CD4-positive, alpha-beta memory T cell (primary cell): ENCODE data around the gene ELP5. TPM values are rescaled to one million over a fixed set of nuclear protein-coding genes. Genes with fewer than 3 reads are reported as not detected.
A peak's percentile ranks its signal among the peaks of the same experiment; 100 is the strongest.

Experiments used
- CTCF ChIA-PET: fragments of 350-600 bp; sonication (Branson Sonifier 250); formaldehyde crosslinking; loops from one replicate; lab custom pipeline; 2021; ENCODE audit warnings: inconsistent platforms; ENCODE audit not compliant: partially characterized antibody; lab: Charles Lee
- POLR2A ChIA-PET: fragments of 350-600 bp; sonication (Branson Sonifier 250); formaldehyde crosslinking; loops from one replicate; lab custom pipeline; 2021; ENCODE audit not compliant: partially characterized antibody; lab: Charles Lee
- DNase-seq, 5 donors: peaks; one replicate each; pipeline versions ENCODE4 v3.0.0 to v3.0.0-alpha.2; 2020 to 2022; ENCODE audit warnings: mixed read lengths in 1 of 5
- H3K27ac ChIP-seq: one replicate; pipeline ENCODE4 v1.7.0; 2013; ENCODE audit warnings: low read depth, low read length
- H3K27me3 ChIP-seq: 2 replicates; pipeline ENCODE4 v1.7.0; 2013; ENCODE audit warnings: mild to moderate bottlenecking, low read length, moderate library complexity; ENCODE audit not compliant: insufficient read depth
- H3K36me3 ChIP-seq: 2 replicates; pipeline ENCODE4 v1.7.0; 2013; ENCODE audit warnings: mild to moderate bottlenecking, low read length, moderate library complexity; ENCODE audit not compliant: insufficient read depth
- H3K4me1 ChIP-seq: 2 replicates; pipeline ENCODE4 v1.7.0; 2013; ENCODE audit warnings: mild to moderate bottlenecking, low read length, moderate library complexity; ENCODE audit not compliant: insufficient read depth
- H3K4me3 ChIP-seq, 2 donors: one replicate each; pipeline ENCODE4 v1.7.0; 2013; ENCODE audit warnings: low read length in 2 of 2, mild to moderate bottlenecking in 1 of 2
- H3K9me3 ChIP-seq, 2 donors: one replicate each; pipeline ENCODE4 v1.7.0; 2013; ENCODE audit warnings: low read length in 2 of 2, control low read depth in 1 of 2; ENCODE audit not compliant: control insufficient read depth in 1 of 2
- H3K27ac Mint-ChIP-seq, 7 donors: one replicate each; pipeline ENCODE4 v1.8.0; 2020 to 2021; ENCODE audit warnings: mixed read lengths in 7 of 7, mild to moderate bottlenecking in 6 of 7, inconsistent platforms in 3 of 7, moderate library complexity in 3 of 7
- H3K27me3 Mint-ChIP-seq, 2 donors: one replicate each; pipeline ENCODE4 v1.8.0; 2020 to 2021; ENCODE audit warnings: mixed read lengths in 2 of 2
- H3K36me3 Mint-ChIP-seq, 2 donors: one replicate each; pipeline ENCODE4 v1.8.0; 2020 to 2021; ENCODE audit warnings: mixed read lengths in 2 of 2, inconsistent platforms in 1 of 2, mild to moderate bottlenecking in 1 of 2
- H3K4me1 Mint-ChIP-seq, 4 donors: one replicate each; pipeline ENCODE4 v1.8.0; 2020 to 2021; ENCODE audit warnings: mixed read lengths in 4 of 4, mild to moderate bottlenecking in 1 of 4
- H3K4me3 Mint-ChIP-seq, 8 donors: one replicate each; pipeline ENCODE4 v1.8.0; 2020 to 2021; ENCODE audit warnings: mixed read lengths in 8 of 8, mild to moderate bottlenecking in 7 of 8, moderate library complexity in 6 of 8, inconsistent platforms in 3 of 8
- H3K9me3 Mint-ChIP-seq, 8 donors: one replicate each; pipeline ENCODE4 v1.8.0; 2020 to 2021; ENCODE audit warnings: mixed read lengths in 8 of 8, mild to moderate bottlenecking in 5 of 8, inconsistent platforms in 3 of 8, moderate library complexity in 1 of 8
- intact Hi-C: fragments of 100-400 bp; cut with micrococcal nuclease; formaldehyde crosslinking; loops from one replicate; pipeline ENCODE4 v1.15.1; 2023
- polyA plus RNA-seq, 2 donors: library from polyadenylated mRNA; unstranded; fragments of 300-500 nt; fragmentation: Illumina TruSeq; gene quantifications; one replicate each; pipeline ENCODE4 v1.2.3, GENCODE V29; 2021
- total RNA-seq, 2 experiments: library from RNA; stranded (reverse); gene quantifications; one replicate each; pipeline ENCODE4 v1.2.3, GENCODE V29; 2021

Gene ELP5
- total and polyA plus RNA-seq, 4 experiments from 2014 or later = 29.8 to 71.3 (median 49.4) TPM

- no peak for DNase-seq
- peaks cover 26% of the 10 kb centered on the region for H3K4me1 ChIP-seq
- Mint-ChIP-seq H3K4me3 (peak overlapping the region in 5 of 8 donors; percentile 16 to 76 (median 64)), H3K4me1 (peaks cover 7 to 31% (median 18%) of the 10 kb centered on the region in 4 donors), H3K27me3 (peaks cover 2 to 19% of the 10 kb centered on the region in 2 donors), H3K9me3 (no peaks in the 10 kb centered on the region), H3K27ac (peak overlapping the region in 2 of 7 donors; percentile 13 to 41), H3K36me3 (no peaks in the 10 kb centered on the region)
- H3K27ac ChIP-seq = no peak overlapping the region
- no peaks in the 10 kb centered on the region for H3K9me3 ChIP-seq
- CTCF ChIA-PET = interaction anchor here (1.1 to 1.8 kb wide), 2 partner anchors 72 to 247 kb away, joined by 6 read pairs; no protein-coding TSS in a partner anchor
- H3K4me3 ChIP-seq = no peak overlapping the region
- no peaks in the 10 kb centered on the region for H3K27me3 ChIP-seq
- POLR2A ChIA-PET = interaction anchor here (0.6 to 2.1 kb wide), 2 partner anchors 22 to 321 kb away, joined by 4 to 6 read pairs; partner anchors contain the start of genes FXR2 and GPS2
- no peaks in the 10 kb centered on the region for H3K36me3 ChIP-seq
- intact Hi-C loops = loop anchor here (10.0 kb wide), 1 partner anchor 158 kb away; no protein-coding TSS in a partner anchor
Observed at GRCh38 chr17:7293159-7293558, 41.1 kb downstream of the ELP5 start.

DNA sequence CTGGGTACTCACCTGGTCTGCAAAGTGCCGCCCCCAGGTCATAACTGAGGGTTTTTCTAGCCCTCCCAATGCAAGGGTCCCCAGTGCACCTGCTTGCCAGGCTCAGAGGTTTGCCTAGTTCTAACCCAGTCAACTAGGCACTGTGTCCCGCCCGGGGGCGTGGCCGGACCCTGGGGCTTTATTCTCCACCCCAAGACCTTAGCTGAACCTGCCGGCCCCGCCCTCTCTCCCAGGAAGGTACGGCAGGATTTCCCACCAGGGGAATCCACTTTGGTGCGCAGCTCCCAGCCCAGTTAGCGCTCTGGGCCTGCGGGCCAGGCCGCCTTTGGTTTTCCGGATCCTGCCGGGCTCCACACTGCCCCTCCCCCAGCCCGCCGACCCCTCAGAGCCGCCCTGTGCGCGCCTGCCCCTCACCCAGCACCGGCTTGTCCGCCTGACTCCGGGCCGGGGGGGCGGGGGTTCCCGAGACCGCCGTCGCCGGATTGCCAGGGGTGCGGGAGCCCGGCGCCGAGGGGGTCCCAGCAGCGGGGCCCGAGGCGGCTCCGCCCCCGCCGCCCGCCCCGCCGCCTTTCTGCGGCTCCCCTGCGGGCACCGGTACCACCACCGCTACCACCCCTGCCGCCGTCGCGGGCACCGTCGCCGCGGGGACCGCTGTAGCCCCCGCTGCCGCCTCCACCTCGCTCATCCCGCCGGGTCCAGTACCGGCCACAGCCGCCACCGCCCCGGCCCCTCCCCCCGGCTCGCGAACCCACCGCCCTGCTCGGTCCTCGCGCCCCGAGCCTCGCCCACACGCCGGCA lies 42.0 kb downstream of the ELP5 start:
- H3K27ac Mint-ChIP-seq = peak overlapping the region in 4 of 7 donors; percentile 24 to 77 (median 56)
- H3K36me3 ChIP-seq = no peaks in the 10 kb centered on the region
- CTCF ChIA-PET = interaction anchor here (1.1 to 1.8 kb wide), 2 partner anchors 73 to 248 kb away, joined by 6 read pairs; no protein-coding TSS in a partner anchor
- H3K27ac ChIP-seq = no peak overlapping the region
- POLR2A ChIA-PET = interaction anchor here (0.6 to 2.1 kb wide), 2 partner anchors 21 to 321 kb away, joined by 4 to 6 read pairs; partner anchors contain the start of genes FXR2 and GPS2
- no peaks in the 10 kb centered on the region for H3K9me3 ChIP-seq
- peak overlapping the region; percentile 21 to 76 (median 64) for H3K4me3 Mint-ChIP-seq
- no peaks in the 10 kb centered on the region for H3K36me3 Mint-ChIP-seq
- peak in 3 of 5 donors; percentile 13 to 50 (median 15) for DNase-seq
- no peak overlapping the region for H3K4me3 ChIP-seq
- peaks cover 7 to 31% (median 18%) of the 10 kb centered on the region in 4 donors for H3K4me1 Mint-ChIP-seq
- intact Hi-C loops = loop anchor here (10.0 kb wide), 1 partner anchor 159 kb away; no protein-coding TSS in a partner anchor
- peaks cover 26% of the 10 kb centered on the region for H3K4me1 ChIP-seq
- H3K9me3 Mint-ChIP-seq = no peaks in the 10 kb centered on the region
- no peaks in the 10 kb centered on the region for H3K27me3 ChIP-seq
- H3K27me3 Mint-ChIP-seq = peaks cover 2 to 19% of the 10 kb centered on the region in 2 donors

DNA sequence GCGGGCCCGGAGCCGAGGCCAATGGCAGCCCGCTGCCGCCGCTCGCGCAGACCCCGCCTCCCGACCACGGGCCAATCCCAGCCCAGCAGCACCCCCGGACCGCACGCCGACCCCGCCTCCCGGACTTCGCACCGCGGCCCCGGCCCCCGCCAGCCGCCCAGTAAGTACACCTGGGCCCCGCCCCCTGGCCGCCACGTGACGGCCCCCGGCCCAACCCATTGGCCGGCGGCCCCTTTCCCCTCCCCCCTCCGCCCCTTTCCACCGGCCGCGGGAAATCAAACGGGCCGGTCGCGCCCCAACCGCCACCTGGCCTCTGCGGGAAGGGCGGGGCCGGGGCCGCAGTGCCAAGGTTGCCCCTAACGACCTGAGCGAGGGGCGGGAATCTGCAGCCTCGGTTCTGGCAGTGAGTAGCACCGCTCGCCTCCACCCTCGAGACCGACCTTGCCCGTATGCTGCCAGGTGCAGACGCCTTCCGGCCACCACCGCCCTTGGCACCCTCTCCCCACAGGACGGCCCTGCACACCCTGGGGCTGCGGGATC lies 42.7 kb downstream of the ELP5 start, which contains the start of gene YBX2:
Gene YBX2, minus strand, starts transcription at position 26 of the 540 bp plus-strand sequence. CDS start 139 bp downstream, outside the sequence.
- Mint-ChIP-seq H3K27me3 (peaks cover 2 to 19% of the 10 kb centered on the region in 2 donors), H3K9me3 (no peaks in the 10 kb centered on the region), H3K4me1 (peaks cover 7 to 31% (median 18%) of the 10 kb centered on the region in 4 donors), H3K36me3 (no peaks in the 10 kb centered on the region), H3K4me3 (peak within 1 kb of the TSS; percentile 74 to 96 (median 81)), H3K27ac (peak within 1 kb of the TSS in 6 of 7 donors; percentile 24 to 91 (median 74))
- POLR2A ChIA-PET = no interaction called here
- no peaks in the 10 kb centered on the region for H3K9me3 ChIP-seq
- H3K4me3 ChIP-seq = peak within 1 kb of the TSS in 1 of 2 donors; percentile 41
- no peak within 1 kb of the TSS for H3K27ac ChIP-seq
- CTCF ChIA-PET = no interaction called here
- intact Hi-C loops = loop anchor here (10.0 kb wide), 1 partner anchor 160 kb away; no protein-coding TSS in a partner anchor
- peak; percentile 53 to 78 (median 63) for DNase-seq
- H3K27me3 ChIP-seq = no peaks in the 10 kb centered on the region
- peaks cover 26% of the 10 kb centered on the region for H3K4me1 ChIP-seq
- H3K36me3 ChIP-seq = no peaks in the 10 kb centered on the region

DNA sequence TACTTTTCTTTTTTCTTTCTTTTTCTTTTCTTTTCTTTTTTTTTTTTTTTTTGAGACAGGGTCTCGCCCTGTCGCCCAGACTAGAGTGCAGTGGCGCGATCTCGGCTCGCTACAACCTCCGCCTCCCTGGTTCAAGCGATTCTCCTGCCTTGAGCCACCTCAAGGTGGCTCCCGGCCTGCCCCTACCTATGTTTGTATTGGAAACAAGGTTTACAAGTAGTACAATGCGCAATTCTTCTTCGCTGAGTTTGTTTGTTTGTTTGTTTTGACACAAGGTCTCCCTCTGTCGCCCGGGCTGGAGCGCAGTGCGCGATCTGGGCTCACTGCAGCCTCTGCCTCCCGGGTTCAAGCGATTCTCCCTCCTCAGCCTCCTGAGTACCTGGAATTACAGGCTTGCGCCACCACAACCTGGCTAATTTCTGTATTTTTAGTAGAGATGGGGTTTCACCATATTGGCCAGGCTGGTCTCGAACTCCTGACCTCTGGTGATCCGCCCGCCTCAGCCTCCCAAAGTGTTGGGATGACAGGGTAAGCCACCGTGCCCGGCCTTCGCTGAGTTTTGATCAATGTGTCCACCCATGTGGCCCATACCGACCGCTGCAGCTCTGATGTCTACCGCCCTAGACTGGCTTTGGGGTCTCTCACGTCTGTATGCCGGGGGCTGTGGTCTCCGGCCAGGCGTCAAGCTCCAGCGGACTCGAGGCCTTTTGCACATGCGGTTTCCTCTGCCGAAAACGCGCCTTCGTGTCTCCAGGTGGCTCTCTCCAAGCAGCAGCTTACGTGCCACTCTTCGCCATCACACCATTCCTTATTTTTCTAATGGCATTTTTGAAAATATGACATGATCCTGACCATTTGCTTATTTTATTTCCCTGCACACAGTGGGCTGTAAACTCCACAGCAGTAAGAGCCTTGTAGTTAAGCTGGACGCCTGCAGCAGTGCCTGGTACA lies 43.5 kb downstream of the ELP5 start:
- H3K27me3 Mint-ChIP-seq = peaks cover 2 to 19% of the 10 kb centered on the region in 2 donors
- H3K27ac Mint-ChIP-seq = peak overlapping the region in 5 of 7 donors; percentile 8 to 91 (median 52)
- Histone ChIP-seq H3K4me3 (peak overlapping the region in 1 of 2 donors; percentile 41), H3K27ac (no peak overlapping the region), H3K4me1 (peaks cover 26% of the 10 kb centered on the region), H3K36me3 (no peaks in the 10 kb centered on the region), H3K9me3 (no peaks in the 10 kb centered on the region), H3K27me3 (no peaks in the 10 kb centered on the region)
- DNase-seq = peak in 1 of 5 donors; percentile 7
- H3K9me3 Mint-ChIP-seq = no peaks in the 10 kb centered on the region
- peak overlapping the region; percentile 71 to 96 (median 81) for H3K4me3 Mint-ChIP-seq
- ChIA-PET CTCF (interaction anchor here (0.8 to 4.4 kb wide), 27 partner anchors 9 to 251 kb away, joined by 3 to 79 read pairs (median 5); partner anchors contain the start of genes ACADVL, ACAP1, DLG4 and KCTD11), POLR2A (interaction anchor here (0.6 to 2.3 kb wide), 10 partner anchors 9 to 279 kb away, joined by 3 to 30 read pairs (median 5); partner anchors contain the start of genes ACADVL, DLG4, GABARAP and PHF23)
- no peaks in the 10 kb centered on the region for H3K36me3 Mint-ChIP-seq
- H3K4me1 Mint-ChIP-seq = peaks cover 7 to 31% (median 18%) of the 10 kb centered on the region in 4 donors
- intact Hi-C loops = loop anchor here (1.0 to 10.0 kb wide), 5 partner anchors 11 to 250 kb away; no protein-coding TSS in a partner anchor

DNA sequence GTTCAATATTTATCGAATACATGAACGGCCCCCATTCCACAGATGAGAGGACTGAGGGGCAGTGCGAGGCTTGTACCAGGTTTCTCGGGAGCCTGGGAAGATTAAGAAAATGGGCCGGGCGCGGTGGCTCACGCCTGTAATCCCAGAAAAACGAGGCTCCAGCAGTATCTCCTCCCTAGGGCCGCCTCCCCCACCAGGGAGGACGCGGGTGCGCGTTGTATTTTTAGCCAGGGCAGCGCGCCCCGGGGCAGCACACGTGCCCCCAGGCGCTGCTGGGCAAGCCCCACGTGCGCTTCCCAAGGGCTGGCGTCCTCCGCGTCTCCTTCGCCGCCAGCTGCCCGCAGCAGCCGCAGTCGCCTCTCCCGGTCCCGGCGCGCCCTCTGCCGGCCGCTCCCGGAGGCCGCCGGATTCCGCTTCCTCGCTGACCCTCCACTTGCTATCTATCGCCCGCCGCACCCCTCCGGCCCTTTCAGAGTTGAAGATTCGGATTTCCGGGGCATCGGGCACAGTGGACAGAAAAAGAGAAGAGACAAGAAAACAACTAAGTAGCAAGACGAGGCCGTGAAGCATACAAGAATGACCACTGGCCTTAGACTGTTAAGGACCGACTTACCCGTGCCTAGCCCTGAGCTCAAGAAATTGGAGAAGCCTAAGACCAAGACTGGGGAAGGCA lies 44.3 kb downstream of the ELP5 start:
- H3K4me1 ChIP-seq = peaks cover 26% of the 10 kb centered on the region
- H3K4me3 Mint-ChIP-seq = peak overlapping the region in 6 of 8 donors; percentile 8 to 86 (median 50)
- peak overlapping the region in 3 of 7 donors; percentile 55 to 60 (median 59) for H3K27ac Mint-ChIP-seq
- H3K36me3 Mint-ChIP-seq = no peaks in the 10 kb centered on the region
- CTCF ChIA-PET = interaction anchor here (0.6 to 4.4 kb wide), 38 partner anchors 9 to 385 kb away, joined by 3 to 79 read pairs (median 4); partner anchors contain the start of genes ACADVL, ACAP1, DLG4 and GABARAP
- intact Hi-C loops = loop anchor here (1.0 to 10.0 kb wide), 5 partner anchors 10 to 251 kb away; no protein-coding TSS in a partner anchor
- H3K9me3 ChIP-seq = no peaks in the 10 kb centered on the region
- no peaks in the 10 kb centered on the region for H3K36me3 ChIP-seq
- H3K27me3 Mint-ChIP-seq = peaks cover 2 to 19% of the 10 kb centered on the region in 2 donors
- H3K4me3 ChIP-seq = no peak overlapping the region
- DNase-seq = peak; percentile 41 to 62 (median 51)
- H3K27me3 ChIP-seq = no peaks in the 10 kb centered on the region
- H3K4me1 Mint-ChIP-seq = peaks cover 7 to 31% (median 18%) of the 10 kb centered on the region in 4 donors
- H3K9me3 Mint-ChIP-seq = no peaks in the 10 kb centered on the region
- H3K27ac ChIP-seq = no peak overlapping the region
- POLR2A ChIA-PET = interaction anchor here (0.6 to 2.3 kb wide), 15 partner anchors 10 to 278 kb away, joined by 3 to 30 read pairs (median 5); partner anchors contain the start of genes ACADVL, ACAP1, DLG4 and GABARAP
